Neural progenitor cell (in vitro differentiated cells): ENCODE data around the gene NF2.

ENCODE experiments used
- EZH2 ChIP-seq: fragments of 200-600 bp; sonication (generic); IDR thresholded peaks from 2 replicates; pipeline ENCODE4 v1.6.1; 2017; ENCODE audit warnings: antibody characterized with exemption, mild to moderate bottlenecking, moderate library complexity
- EZH2phosphoT487 ChIP-seq: fragments of 200-600 bp; sonication (generic); IDR thresholded peaks from 2 replicates; pipeline ENCODE4 v1.6.1; 2017; ENCODE audit warnings: antibody characterized with exemption
- TF ChIP-seq, protein P1 (sequence below): fragments of 200-600 bp; sonication (generic); IDR thresholded peaks from 2 replicates; pipeline ENCODE4 v1.5.1; 2017; ENCODE audit warnings: antibody characterized with exemption, mild to moderate bottlenecking

DNA sequence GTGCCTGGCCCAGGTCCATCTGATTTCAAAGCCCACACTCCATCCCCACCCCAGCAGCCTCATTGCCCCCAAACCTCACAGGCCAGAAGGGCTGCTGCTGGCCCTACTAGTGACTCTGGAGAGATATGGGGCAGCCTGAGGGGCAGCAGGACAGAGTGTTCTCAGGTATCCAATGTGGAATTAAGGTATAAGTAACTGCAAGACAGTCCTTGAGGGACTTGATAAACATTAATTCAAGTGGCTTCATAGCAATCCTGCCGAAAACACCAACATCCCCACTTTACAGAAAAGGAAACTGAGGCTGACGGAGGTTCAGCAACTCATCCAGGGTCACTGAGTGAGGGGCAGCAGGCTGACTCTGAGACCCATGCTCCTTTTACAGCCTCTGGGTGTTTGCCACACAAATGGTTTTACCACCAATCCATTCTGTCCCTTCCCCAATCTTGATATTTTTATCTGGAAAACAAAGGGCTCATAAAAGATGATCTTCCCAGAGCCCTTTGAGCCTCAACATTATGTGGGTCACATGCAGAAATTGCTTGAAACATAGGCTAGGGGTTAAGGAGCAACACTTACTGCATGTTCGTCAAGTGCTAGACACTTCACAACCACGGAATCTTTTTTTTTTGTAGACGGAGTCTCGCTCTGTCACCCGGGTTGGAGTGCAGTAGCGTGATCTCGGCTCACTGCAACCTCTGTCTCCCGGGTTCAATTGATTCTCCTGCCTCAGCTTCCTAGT is 24.8 kb upstream of the NF2 start:
- TF ChIP-seq, protein P1, sequence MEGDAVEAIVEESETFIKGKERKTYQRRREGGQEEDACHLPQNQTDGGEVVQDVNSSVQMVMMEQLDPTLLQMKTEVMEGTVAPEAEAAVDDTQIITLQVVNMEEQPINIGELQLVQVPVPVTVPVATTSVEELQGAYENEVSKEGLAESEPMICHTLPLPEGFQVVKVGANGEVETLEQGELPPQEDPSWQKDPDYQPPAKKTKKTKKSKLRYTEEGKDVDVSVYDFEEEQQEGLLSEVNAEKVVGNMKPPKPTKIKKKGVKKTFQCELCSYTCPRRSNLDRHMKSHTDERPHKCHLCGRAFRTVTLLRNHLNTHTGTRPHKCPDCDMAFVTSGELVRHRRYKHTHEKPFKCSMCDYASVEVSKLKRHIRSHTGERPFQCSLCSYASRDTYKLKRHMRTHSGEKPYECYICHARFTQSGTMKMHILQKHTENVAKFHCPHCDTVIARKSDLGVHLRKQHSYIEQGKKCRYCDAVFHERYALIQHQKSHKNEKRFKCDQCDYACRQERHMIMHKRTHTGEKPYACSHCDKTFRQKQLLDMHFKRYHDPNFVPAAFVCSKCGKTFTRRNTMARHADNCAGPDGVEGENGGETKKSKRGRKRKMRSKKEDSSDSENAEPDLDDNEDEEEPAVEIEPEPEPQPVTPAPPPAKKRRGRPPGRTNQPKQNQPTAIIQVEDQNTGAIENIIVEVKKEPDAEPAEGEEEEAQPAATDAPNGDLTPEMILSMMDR, result no peak
- no peak for TF ChIP-seq EZH2
- TF ChIP-seq EZH2phosphoT487, result no peak
